HUES48 (cell line): ENCODE results near the gene PHLPP1.

Experiments used
- H3K27ac ChIP-seq: one replicate; pipeline ENCODE4 v1.7.0; 2013; ENCODE audit warnings: low read depth, low read length, inconsistent platforms
- H3K27me3 ChIP-seq: 2 replicates; pipeline ENCODE4 v1.6.1; 2013; ENCODE audit warnings: mild to moderate bottlenecking, low read length; ENCODE audit not compliant: control insufficient read depth, insufficient read depth
- H3K36me3 ChIP-seq: 2 replicates; pipeline ENCODE4 v1.6.1; 2013; ENCODE audit warnings: low read length; ENCODE audit not compliant: control insufficient read depth, insufficient read depth
- H3K4me1 ChIP-seq: 2 replicates; pipeline ENCODE4 v1.6.1; 2013; ENCODE audit warnings: mild to moderate bottlenecking, low read length; ENCODE audit not compliant: control insufficient read depth, insufficient read depth
- H3K4me3 ChIP-seq: 2 replicates; pipeline ENCODE4 v1.5.1; 2013; ENCODE audit warnings: mild to moderate bottlenecking, low read depth, low read length
- H3K9ac ChIP-seq: 2 replicates; pipeline ENCODE4 v1.6.1; 2013; ENCODE audit warnings: mild to moderate bottlenecking, low read depth, low read length, moderate library complexity
- H3K9me3 ChIP-seq: 2 replicates; pipeline ENCODE4 v1.6.1; 2013; ENCODE audit warnings: low read length; ENCODE audit not compliant: control insufficient read depth, insufficient read depth

The PHLPP1 gene

GRCh38 chr18:62996566-62996965, 281.2 kb downstream of the PHLPP1 start:
- Histone ChIP-seq H3K27ac (no peak overlapping the region), H3K4me1 (no peaks in the 10 kb centered on the region), H3K27me3 (no peaks in the 10 kb centered on the region)

GRCh38 chr18:62997076-62997475, 281.7 kb downstream of the PHLPP1 start:
- H3K9ac ChIP-seq: no peak overlapping the region
- H3K9me3 ChIP-seq: no peaks in the 10 kb centered on the region
- no peak overlapping the region for H3K27ac ChIP-seq
- no peaks in the 10 kb centered on the region for H3K27me3 ChIP-seq
- no peaks in the 10 kb centered on the region for H3K36me3 ChIP-seq
- no peak overlapping the region for H3K4me3 ChIP-seq
- H3K4me1 ChIP-seq: no peaks in the 10 kb centered on the region

More at GRCh38 chr18:62996566-62996965, 281.2 kb downstream of the PHLPP1 start:
- H3K4me3 ChIP-seq: no peak overlapping the region
- H3K9me3 ChIP-seq: no peaks in the 10 kb centered on the region
- H3K9ac ChIP-seq: no peak overlapping the region
- no peaks in the 10 kb centered on the region for H3K36me3 ChIP-seq

GRCh38 chr18:62998443-62998842, 283.1 kb downstream of the PHLPP1 start:
- Histone ChIP-seq H3K9me3 (no peaks in the 10 kb centered on the region), H3K4me1 (no peaks in the 10 kb centered on the region), H3K4me3 (no peak overlapping the region), H3K36me3 (no peaks in the 10 kb centered on the region), H3K9ac (no peak overlapping the region), H3K27ac (no peak overlapping the region), H3K27me3 (no peaks in the 10 kb centered on the region)

GRCh38 chr18:62999392-62999791, 284.1 kb downstream of the PHLPP1 start:
- no peaks in the 10 kb centered on the region for H3K9me3 ChIP-seq
- H3K4me3 ChIP-seq: no peak overlapping the region
- H3K4me1 ChIP-seq: no peaks in the 10 kb centered on the region
- H3K27ac ChIP-seq: no peak overlapping the region
- no peak overlapping the region for H3K9ac ChIP-seq
- no peaks in the 10 kb centered on the region for H3K27me3 ChIP-seq
- H3K36me3 ChIP-seq: no peaks in the 10 kb centered on the region

GRCh38 chr18:62999921-63000320, 284.6 kb downstream of the PHLPP1 start:
- Histone ChIP-seq H3K4me1 (no peaks in the 10 kb centered on the region), H3K9me3 (no peaks in the 10 kb centered on the region), H3K36me3 (no peaks in the 10 kb centered on the region), H3K9ac (no peak overlapping the region), H3K27ac (no peak overlapping the region), H3K4me3 (no peak overlapping the region), H3K27me3 (no peaks in the 10 kb centered on the region)

- Histone ChIP-seq H3K9me3 (no peaks in the 10 kb centered on the region), H3K4me3 (no peak overlapping the region), H3K27me3 (no peaks in the 10 kb centered on the region), H3K4me1 (no peaks in the 10 kb centered on the region), H3K36me3 (no peaks in the 10 kb centered on the region), H3K27ac (no peak overlapping the region), H3K9ac (no peak overlapping the region)
These were observed 285.5 kb downstream of the PHLPP1 start for GRCh38 chr18:63000839-63001238.

GRCh38 chr18:63001861-63002260, 286.5 kb downstream of the PHLPP1 start:
- H3K27ac ChIP-seq: no peak overlapping the region
- H3K36me3 ChIP-seq: no peaks in the 10 kb centered on the region

GRCh38 chr18:63002305-63002704, 287.0 kb downstream of the PHLPP1 start:
- no peak overlapping the region for H3K9ac ChIP-seq
- no peaks in the 10 kb centered on the region for H3K9me3 ChIP-seq
- H3K4me1 ChIP-seq: no peaks in the 10 kb centered on the region
- no peak overlapping the region for H3K4me3 ChIP-seq
- H3K27ac ChIP-seq: no peak overlapping the region
- H3K27me3 ChIP-seq: no peaks in the 10 kb centered on the region
- H3K36me3 ChIP-seq: no peaks in the 10 kb centered on the region

More at GRCh38 chr18:63001861-63002260, 286.5 kb downstream of the PHLPP1 start:
- Histone ChIP-seq H3K9ac (no peak overlapping the region), H3K4me3 (no peak overlapping the region), H3K9me3 (no peaks in the 10 kb centered on the region), H3K27me3 (no peaks in the 10 kb centered on the region), H3K4me1 (no peaks in the 10 kb centered on the region)

GRCh38 chr18:63002803-63003445, 287.6 kb downstream of the PHLPP1 start:
- Histone ChIP-seq H3K27me3 (no peaks in the 10 kb centered on the region), H3K4me1 (no peaks in the 10 kb centered on the region), H3K27ac (no peak overlapping the region), H3K36me3 (no peaks in the 10 kb centered on the region), H3K9me3 (no peaks in the 10 kb centered on the region), H3K4me3 (no peak overlapping the region), H3K9ac (no peak overlapping the region)

- no peaks in the 10 kb centered on the region for H3K9me3 ChIP-seq
- no peaks in the 10 kb centered on the region for H3K4me1 ChIP-seq
- H3K4me3 ChIP-seq: no peak overlapping the region
- no peaks in the 10 kb centered on the region for H3K36me3 ChIP-seq
- no peak overlapping the region for H3K27ac ChIP-seq
- H3K9ac ChIP-seq: no peak overlapping the region
- no peaks in the 10 kb centered on the region for H3K27me3 ChIP-seq
These were observed 288.6 kb downstream of the PHLPP1 start for GRCh38 chr18:63003899-63004298.

- Histone ChIP-seq H3K4me1 (no peaks in the 10 kb centered on the region), H3K9me3 (no peaks in the 10 kb centered on the region), H3K36me3 (no peaks in the 10 kb centered on the region), H3K27ac (no peak overlapping the region), H3K27me3 (no peaks in the 10 kb centered on the region), H3K9ac (no peak overlapping the region), H3K4me3 (no peak overlapping the region)
These were observed 289.2 kb downstream of the PHLPP1 start for GRCh38 chr18:63004466-63005089.
